ENCODE data around the gene AMH.

AMH gene

DNA sequence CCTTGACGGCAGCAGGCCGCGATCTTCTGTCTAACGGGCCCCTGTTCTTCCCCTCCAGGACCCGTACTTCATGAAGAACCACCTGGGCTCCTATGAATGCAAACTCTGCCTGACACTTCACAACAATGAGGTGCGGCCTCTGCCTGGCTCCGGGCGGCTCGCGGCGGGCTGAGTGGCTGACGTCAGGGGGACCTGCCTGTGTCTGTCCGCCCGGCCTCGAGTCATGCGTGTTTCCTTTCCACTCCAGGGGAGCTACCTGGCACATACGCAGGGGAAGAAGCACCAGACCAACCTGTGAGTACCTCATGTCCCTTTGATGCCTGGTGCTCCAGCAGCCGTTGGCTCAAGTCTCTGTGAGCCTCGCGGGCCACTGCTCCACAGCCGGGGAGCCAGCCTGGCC lies 4.6 kb upstream of the AMH start:
- TF ChIP-seq, protein P1, sequence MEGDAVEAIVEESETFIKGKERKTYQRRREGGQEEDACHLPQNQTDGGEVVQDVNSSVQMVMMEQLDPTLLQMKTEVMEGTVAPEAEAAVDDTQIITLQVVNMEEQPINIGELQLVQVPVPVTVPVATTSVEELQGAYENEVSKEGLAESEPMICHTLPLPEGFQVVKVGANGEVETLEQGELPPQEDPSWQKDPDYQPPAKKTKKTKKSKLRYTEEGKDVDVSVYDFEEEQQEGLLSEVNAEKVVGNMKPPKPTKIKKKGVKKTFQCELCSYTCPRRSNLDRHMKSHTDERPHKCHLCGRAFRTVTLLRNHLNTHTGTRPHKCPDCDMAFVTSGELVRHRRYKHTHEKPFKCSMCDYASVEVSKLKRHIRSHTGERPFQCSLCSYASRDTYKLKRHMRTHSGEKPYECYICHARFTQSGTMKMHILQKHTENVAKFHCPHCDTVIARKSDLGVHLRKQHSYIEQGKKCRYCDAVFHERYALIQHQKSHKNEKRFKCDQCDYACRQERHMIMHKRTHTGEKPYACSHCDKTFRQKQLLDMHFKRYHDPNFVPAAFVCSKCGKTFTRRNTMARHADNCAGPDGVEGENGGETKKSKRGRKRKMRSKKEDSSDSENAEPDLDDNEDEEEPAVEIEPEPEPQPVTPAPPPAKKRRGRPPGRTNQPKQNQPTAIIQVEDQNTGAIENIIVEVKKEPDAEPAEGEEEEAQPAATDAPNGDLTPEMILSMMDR (IDR thresholded peaks at IDR 0.05; ENCODE audit: insufficient read depth, low read depth, low read length, missing control alignments): no peak
- no peak for DNase-seq (ENCODE audit: low read depth)
- H3K4me3 ChIP-seq (ENCODE audit: low read depth, low read length): no peak overlapping the region

DNA sequence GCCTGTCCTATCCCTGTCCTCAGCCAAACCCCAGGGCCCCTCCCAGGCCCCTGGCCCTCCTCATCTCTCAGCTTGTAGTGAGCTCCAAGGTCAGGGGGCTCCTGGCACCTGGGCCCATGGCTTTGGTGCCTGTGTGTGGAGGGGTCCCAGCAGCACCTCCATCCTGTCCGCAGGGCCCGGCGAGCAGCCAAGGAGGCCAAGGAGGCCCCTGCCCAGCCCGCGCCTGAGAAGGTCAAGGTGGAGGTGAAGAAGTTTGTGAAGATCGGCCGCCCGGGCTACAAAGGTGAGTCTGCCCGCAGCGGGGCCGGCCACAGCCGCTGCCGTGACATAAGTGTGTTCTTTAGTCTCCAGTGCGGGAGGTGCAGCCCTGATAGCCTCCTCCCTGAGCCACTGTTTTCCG lies 3.9 kb upstream of the AMH start:
- DNase-seq (ENCODE audit: low read depth): no peak
- no peak overlapping the region for H3K4me3 ChIP-seq (ENCODE audit: low read depth, low read length)
- TF ChIP-seq, protein P1 (IDR thresholded peaks at IDR 0.05; ENCODE audit: insufficient read depth, low read depth, low read length, missing control alignments): no peak

DNA sequence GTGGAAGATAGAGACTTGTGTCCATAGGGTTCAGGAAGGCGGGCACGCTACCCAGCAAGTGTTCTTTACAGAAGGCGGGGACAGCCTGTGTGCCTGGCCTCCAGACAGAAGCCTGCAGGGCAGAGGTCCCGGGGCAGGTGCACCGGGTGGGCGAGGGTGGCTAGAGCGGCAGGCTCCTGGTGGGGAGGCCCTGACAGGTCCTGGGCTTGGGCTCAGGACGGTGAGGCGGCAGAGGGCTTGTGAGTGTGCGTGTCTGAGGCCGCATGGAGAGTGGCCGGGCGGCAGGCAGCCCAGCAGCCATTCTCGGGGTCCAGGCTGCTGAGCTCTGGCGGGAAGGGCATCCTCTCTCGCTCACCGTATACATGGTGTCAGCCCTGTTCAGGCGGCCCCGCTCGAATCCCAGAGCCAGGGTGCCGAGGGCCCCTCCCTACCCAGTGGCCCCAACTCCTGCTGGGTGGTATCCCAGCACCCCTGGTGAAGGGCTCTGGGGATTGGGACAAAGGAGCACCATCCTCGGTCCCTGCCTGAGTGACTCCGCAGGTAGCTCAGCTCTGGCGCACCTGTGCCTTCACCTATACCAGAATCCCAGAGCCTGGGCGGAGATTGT lies 3.0 kb upstream of the AMH start:
- TF ChIP-seq, protein P1 (IDR thresholded peaks at IDR 0.05; ENCODE audit: insufficient read depth, low read depth, low read length, missing control alignments): no peak
- H3K4me3 ChIP-seq (ENCODE audit: low read depth, low read length): no peak overlapping the region
- no peak for DNase-seq (ENCODE audit: low read depth)

DNA sequence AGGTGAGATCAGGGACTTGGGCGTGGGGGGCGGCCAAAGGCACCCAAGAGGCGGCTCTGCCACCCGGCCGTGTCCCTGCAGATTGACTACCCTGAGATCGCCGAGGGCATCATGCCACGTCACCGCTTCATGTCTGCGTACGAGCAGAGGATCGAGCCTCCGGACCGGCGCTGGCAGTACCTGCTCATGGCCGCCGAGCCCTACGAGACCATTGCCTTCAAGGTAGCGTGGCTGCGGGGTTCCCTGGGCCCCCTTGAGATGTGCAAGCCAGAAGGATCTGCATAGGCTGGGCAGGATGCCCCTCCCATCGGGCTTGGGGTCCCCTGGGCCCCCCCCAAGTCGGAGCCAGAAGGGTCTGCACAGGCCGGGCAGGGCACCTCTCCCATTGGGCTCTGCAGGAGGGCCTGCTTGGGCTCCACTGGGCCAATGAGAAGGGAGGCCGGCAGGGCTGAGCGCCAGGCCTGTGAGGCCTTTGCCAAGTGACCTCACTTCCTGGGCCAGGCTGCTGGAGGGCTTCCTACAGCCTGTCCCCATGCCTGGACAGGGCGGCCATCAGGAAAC lies 2.2 kb upstream of the AMH start:
- TF ChIP-seq, protein P1 (IDR thresholded peaks at IDR 0.05; ENCODE audit: insufficient read depth, low read depth, low read length, missing control alignments): no peak
- DNase-seq (ENCODE audit: low read depth): no peak
- H3K4me3 ChIP-seq (ENCODE audit: low read depth, low read length): no peak overlapping the region

DNA sequence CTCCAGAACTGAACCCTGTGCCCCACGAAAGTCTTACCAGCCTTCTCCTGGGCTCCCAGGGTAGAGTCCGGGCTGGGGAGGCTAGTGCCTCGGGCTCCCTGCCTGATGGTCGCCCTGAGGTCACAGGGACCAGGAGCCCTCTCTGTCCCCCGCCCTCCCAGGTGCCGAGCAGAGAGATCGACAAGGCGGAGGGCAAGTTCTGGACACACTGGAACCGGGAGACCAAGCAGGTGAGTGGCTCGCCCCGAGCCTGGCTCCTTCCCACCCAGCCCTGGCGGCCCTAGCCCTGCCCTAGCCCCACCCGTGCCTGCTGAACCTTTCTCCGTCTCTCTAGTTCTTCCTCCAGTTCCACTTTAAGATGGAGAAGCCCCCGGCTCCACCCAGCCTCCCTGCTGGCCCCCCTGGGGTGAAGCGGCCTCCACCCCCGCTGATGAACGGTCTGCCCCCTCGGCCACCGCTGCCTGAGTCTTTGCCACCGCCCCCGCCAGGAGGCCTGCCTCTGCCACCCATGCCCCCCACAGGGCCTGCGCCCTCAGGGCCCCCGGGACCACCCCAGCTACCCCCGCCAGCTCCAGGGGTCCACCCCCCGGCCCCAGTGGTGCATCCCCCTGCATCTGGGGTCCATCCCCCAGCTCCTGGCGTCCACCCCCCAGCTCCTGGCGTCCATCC lies 1.6 kb upstream of the AMH start:
- TF ChIP-seq, protein P1 (IDR thresholded peaks at IDR 0.05; ENCODE audit: insufficient read depth, low read depth, low read length, missing control alignments): no peak
- no peak for DNase-seq (ENCODE audit: low read depth)
- no peak overlapping the region for H3K4me3 ChIP-seq (ENCODE audit: low read depth, low read length)

DNA sequence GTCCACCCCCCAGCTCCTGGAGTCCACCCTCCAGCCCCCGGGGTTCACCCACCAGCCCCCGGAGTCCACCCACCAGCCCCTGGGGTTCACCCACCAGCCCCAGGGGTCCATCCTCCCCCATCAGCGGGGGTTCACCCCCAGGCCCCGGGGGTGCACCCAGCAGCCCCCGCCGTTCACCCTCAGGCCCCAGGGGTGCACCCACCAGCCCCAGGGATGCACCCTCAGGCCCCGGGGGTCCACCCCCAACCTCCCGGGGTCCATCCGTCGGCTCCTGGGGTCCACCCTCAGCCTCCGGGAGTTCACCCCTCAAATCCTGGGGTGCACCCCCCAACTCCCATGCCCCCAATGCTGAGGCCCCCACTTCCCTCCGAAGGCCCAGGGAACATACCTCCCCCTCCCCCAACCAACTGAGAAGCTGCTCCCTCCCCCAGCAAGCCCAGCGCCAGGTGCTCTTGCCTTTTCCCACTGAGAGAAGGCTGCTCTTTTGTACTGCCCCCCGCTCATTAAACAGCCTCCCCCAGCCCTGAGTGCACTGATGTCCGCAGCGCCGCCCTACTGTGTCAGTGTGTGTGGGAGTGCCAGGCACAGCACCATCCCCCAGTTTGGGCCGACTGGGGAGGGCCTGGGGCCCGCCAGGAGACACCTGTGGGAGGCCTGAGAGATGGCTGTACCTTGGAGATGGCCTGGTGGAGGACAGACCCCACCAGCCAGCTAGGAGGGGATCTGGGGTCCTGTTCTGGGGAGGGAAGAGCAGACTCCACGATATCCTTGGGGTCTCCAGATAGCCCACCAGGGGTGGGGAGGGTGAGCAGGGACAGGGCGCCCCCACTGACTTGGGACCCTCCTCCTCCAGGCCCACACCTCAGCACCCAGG lies 750 bp upstream of the AMH start:
- H3K4me3 ChIP-seq (ENCODE audit: low read depth, low read length): no peak overlapping the region
- no peak for DNase-seq (ENCODE audit: low read depth)
- TF ChIP-seq, protein P1 (IDR thresholded peaks at IDR 0.05; ENCODE audit: insufficient read depth, low read depth, low read length, missing control alignments): no peak
